ES-I3 (cell line): ENCODE measurements around the gene ZNF24.

ENCODE experiments used
- H3K36me3 ChIP-seq: 2 replicates; pipeline ENCODE4 v1.6.1; 2013; ENCODE audit warnings: mild to moderate bottlenecking, low read length, control low read depth, moderate library complexity; ENCODE audit not compliant: insufficient read depth
- H3K4me1 ChIP-seq: 2 replicates; pipeline ENCODE4 v1.6.1; 2013; ENCODE audit warnings: mild to moderate bottlenecking, control low read depth, low read length; ENCODE audit not compliant: insufficient read depth
- H3K9ac ChIP-seq: 2 replicates; pipeline ENCODE4 v1.6.1; 2013; ENCODE audit warnings: low read depth, mild to moderate bottlenecking, low read length, moderate library complexity
- H3K9me3 ChIP-seq: 2 replicates; pipeline ENCODE4 v1.6.1; 2013; ENCODE audit warnings: mild to moderate bottlenecking, low read length, moderate library complexity; ENCODE audit not compliant: control insufficient read depth, insufficient read depth

The ZNF24 gene

DNA sequence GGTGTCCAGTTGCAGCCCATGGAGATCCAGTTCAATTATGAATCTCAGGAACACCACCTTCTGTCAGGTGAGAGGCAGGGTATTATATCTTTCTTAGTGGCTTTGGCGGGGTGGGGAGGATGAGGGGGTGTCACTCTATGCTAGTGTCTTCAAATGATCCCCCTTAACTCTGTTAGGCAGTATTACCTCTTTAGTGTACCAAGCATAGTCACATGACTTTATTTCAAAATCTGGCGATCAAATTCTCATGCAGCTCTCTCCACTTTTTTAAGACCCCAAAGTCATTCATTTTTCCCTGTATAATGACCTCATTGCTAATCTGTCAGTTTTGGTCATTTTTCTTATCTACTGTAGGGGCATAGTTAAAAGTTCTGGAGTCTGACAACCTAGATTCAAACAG lies 53.1 kb downstream of the ZNF24 start:
- peak overlapping the region; percentile 92; the same call in 1 of the 2 replicates for H3K9ac ChIP-seq
- H3K36me3 ChIP-seq: peaks cover 4% of the 10 kb centered on the region; the same call in 1 of the 2 replicates
- no peaks in the 10 kb centered on the region for H3K4me1 ChIP-seq
- H3K9me3 ChIP-seq: peaks cover 2% of the 10 kb centered on the region; the same call in 1 of the 2 replicates

- Histone ChIP-seq H3K4me1 (no peaks in the 10 kb centered on the region), H3K36me3 (no peaks in the 10 kb centered on the region), H3K9ac (peak within 1 kb of the TSS; percentile 92), H3K9me3 (peaks cover 3% of the 10 kb centered on the region; the same call in 1 of the 2 replicates)
Observed at GRCh38 chr18:35290094-35290735, 54.0 kb downstream of the ZNF24 start, which contains the start of gene ZSCAN30. TSS of gene ZSCAN30 (minus strand) at chr18:35290229. CDS start at chr18:35264352, 25,877 bp downstream.

DNA sequence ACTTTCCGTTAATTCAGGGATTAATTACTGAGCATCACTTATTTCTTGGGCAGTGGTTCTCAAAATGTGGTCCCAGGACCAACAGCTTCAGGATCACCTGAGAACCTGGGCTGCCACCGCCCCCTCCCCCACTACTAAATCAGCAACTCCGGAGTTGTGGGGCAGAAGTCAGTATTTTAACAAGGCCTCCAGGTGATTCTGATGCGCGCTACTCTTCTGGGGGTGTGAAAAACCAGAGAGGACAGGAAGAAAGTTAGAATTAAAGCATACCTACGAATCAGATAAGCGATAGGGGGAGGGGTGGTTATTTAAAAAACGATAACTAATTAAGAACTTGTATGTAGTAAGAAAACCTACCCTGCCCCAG lies 54.5 kb downstream of the ZNF24 start:
- H3K4me1 ChIP-seq: no peaks in the 10 kb centered on the region
- peaks cover 6% of the 10 kb centered on the region; the same call in 1 of the 2 replicates for H3K9me3 ChIP-seq
- H3K9ac ChIP-seq: peak overlapping the region; percentile 92
- no peaks in the 10 kb centered on the region for H3K36me3 ChIP-seq

DNA sequence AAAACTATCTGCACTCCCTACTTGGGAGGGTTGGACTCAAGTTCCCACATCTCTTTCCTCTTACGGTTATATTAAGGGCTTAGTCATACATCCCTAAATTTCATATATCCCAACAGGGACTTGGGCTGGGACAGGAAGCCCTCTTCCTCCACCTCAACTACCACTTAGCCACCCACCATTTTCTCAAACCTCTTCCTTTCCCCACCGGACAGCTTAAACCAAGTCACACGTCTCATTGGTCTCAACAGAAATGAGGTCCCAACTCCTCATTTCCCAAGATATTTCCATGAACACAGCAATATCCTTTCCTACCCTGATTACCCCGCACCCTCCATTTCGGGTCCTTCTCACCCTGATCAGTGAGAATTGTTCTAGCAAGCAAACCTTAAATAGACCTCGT lies 54.9 kb downstream of the ZNF24 start:
- H3K9ac ChIP-seq: peak overlapping the region; percentile 92
- H3K9me3 ChIP-seq: peaks cover 8% of the 10 kb centered on the region; the same call in 1 of the 2 replicates
- H3K4me1 ChIP-seq: no peaks in the 10 kb centered on the region
- no peaks in the 10 kb centered on the region for H3K36me3 ChIP-seq

GRCh38 chr18:35284841-35285240 lies 59.4 kb downstream of the ZNF24 start:
- peaks cover 24% of the 10 kb centered on the region for H3K9me3 ChIP-seq
- no peaks in the 10 kb centered on the region for H3K4me1 ChIP-seq
- no peaks in the 10 kb centered on the region for H3K36me3 ChIP-seq
- H3K9ac ChIP-seq: no peak overlapping the region

DNA sequence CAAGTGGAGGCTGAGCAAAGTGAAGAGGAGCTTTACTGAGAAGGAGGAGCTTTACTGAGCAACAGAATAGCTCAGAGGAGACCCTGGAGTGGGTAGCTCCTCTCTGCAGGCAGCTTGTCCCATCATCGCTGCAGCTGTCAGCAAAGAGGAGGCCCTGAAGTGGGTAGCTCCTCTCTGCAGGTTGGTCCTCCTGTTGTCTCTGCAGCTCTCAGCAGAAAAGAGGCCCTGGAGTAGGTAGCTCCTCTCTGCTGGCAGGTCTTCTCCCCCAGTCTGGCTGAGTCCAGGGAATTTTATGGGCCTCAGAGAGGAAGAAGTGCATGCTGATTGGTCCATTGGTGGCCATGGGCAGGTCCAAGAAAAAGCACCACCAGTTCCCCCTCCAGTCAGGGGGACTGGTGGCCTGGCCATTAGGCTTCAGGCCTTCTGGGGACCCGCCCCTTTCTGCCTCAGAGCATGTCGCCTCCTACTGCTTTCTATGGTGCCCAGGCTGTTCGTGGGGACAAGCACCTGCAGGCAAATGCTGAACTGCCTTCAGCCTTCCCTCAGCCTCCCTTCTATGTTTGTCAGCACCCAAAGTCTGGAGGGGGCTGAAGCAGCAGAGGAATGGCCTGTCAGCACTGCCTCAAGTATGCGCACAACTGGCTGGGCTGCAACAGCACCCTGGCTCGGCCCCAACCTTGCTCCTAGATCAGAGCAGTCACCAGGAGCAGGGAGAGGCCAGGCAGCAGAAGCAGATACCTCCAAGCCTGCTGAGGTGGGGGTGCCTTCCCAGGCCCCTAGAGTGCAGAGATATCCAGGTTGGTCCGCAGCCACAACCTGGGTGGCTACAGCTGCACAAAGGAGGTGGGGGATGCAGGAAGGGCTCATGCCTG lies 60.1 kb downstream of the ZNF24 start:
- H3K9me3 ChIP-seq: peaks cover 29% of the 10 kb centered on the region
- no peaks in the 10 kb centered on the region for H3K36me3 ChIP-seq
- H3K4me1 ChIP-seq: no peaks in the 10 kb centered on the region
- H3K9ac ChIP-seq: no peak overlapping the region

DNA sequence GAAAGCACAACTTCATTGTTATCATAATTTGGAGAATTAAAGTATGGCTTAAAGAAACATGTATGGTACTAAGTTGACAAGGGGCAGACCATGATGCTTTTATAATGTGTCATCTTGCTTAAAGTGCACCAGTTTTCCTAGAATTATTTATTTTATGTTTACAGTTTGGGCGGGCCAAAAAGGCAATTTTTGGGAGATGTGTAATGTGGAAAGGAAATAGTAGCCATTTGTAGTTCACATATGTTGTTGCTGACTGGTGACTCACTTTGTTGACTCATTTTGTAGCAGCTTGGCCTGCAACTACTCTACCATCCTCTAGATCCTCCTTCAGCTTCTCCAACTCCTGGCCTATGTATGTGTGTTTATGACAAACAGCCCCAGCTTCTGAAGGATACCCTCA lies 61.9 kb downstream of the ZNF24 start:
- Histone ChIP-seq H3K9me3 (peaks cover 29% of the 10 kb centered on the region), H3K4me1 (no peaks in the 10 kb centered on the region), H3K9ac (no peak overlapping the region), H3K36me3 (no peaks in the 10 kb centered on the region; the same call in 1 of the 2 replicates)
